C4-2B (cell line): Measurements from ENCODE around the gene SEMA6C.

Source experiments
- ZFX ChIP-seq: fragments of 450-650 bp; IDR thresholded peaks from 2 replicates; pipeline ENCODE4 v1.6.1; 2017
- TF ChIP-seq, protein P1 (sequence below): fragments of 450-650 bp; conservative IDR thresholded peaks from 2 replicates; pipeline ENCODE4 v1.5.1; 2017; ENCODE audit warnings: mild to moderate bottlenecking

DNA sequence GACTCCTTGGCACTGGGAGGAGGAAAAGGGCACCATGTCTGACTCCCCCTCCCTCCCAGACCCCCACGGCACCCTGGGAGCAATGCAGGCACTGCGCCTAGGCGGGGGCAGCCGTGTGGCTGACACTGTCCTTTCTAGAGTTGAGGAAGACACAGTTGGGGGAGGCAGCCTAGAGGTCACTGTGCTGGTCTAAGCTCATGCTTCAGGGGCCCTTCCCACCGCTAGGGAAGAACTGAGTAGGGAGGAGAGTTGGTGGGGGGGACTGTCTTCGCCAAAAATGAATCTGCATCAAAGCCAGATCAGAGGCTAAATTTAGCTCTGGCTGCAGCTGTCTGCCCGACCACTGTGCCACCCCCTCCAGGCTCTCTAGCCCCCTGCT lies 3.4 kb downstream of the SEMA6C start:
- TF ChIP-seq, protein P1, sequence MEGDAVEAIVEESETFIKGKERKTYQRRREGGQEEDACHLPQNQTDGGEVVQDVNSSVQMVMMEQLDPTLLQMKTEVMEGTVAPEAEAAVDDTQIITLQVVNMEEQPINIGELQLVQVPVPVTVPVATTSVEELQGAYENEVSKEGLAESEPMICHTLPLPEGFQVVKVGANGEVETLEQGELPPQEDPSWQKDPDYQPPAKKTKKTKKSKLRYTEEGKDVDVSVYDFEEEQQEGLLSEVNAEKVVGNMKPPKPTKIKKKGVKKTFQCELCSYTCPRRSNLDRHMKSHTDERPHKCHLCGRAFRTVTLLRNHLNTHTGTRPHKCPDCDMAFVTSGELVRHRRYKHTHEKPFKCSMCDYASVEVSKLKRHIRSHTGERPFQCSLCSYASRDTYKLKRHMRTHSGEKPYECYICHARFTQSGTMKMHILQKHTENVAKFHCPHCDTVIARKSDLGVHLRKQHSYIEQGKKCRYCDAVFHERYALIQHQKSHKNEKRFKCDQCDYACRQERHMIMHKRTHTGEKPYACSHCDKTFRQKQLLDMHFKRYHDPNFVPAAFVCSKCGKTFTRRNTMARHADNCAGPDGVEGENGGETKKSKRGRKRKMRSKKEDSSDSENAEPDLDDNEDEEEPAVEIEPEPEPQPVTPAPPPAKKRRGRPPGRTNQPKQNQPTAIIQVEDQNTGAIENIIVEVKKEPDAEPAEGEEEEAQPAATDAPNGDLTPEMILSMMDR: no peak
- TF ChIP-seq ZFX: no peak
